GM12801 (cell line): ENCODE results near the gene SSR4.

ENCODE experiments used
- TF ChIP-seq, protein P1 (sequence below): IDR thresholded peaks from one replicate; pipeline ENCODE4 v1.5.1; 2011; ENCODE audit warnings: control low read depth; ENCODE audit not compliant: insufficient read length; ENCODE audit errors: extremely low read depth

Gene SSR4

DNA sequence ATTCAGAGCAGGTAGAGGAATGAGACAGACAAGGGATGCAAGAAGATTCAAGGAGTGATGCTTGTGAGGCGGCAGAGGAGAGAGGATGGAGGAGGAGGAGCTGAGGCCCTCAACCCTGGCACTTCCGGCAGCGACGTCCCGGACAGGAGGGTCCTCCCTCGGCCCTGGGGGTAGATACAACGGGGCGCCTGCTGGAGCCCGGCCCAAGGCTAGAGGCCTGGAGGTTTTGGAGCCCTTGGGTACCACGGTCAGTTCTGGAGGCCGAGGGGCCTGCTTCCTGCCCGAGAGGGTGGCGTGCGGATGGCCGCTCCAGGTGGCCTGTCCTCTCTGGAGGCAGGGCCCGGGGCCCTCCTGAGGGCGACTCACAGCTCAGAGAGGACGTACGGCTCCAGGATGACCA is 13.5 kb downstream of the SSR4 start:
- TF ChIP-seq, protein P1, sequence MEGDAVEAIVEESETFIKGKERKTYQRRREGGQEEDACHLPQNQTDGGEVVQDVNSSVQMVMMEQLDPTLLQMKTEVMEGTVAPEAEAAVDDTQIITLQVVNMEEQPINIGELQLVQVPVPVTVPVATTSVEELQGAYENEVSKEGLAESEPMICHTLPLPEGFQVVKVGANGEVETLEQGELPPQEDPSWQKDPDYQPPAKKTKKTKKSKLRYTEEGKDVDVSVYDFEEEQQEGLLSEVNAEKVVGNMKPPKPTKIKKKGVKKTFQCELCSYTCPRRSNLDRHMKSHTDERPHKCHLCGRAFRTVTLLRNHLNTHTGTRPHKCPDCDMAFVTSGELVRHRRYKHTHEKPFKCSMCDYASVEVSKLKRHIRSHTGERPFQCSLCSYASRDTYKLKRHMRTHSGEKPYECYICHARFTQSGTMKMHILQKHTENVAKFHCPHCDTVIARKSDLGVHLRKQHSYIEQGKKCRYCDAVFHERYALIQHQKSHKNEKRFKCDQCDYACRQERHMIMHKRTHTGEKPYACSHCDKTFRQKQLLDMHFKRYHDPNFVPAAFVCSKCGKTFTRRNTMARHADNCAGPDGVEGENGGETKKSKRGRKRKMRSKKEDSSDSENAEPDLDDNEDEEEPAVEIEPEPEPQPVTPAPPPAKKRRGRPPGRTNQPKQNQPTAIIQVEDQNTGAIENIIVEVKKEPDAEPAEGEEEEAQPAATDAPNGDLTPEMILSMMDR: no peak

- TF ChIP-seq, protein P1: no peak
Observed at GRCh38 chrX:153812220-153812619, 17.8 kb downstream of the SSR4 start.

GRCh38 chrX:153813161-153813560 is 18.7 kb downstream of the SSR4 start:
- TF ChIP-seq, protein P1: no peak

DNA sequence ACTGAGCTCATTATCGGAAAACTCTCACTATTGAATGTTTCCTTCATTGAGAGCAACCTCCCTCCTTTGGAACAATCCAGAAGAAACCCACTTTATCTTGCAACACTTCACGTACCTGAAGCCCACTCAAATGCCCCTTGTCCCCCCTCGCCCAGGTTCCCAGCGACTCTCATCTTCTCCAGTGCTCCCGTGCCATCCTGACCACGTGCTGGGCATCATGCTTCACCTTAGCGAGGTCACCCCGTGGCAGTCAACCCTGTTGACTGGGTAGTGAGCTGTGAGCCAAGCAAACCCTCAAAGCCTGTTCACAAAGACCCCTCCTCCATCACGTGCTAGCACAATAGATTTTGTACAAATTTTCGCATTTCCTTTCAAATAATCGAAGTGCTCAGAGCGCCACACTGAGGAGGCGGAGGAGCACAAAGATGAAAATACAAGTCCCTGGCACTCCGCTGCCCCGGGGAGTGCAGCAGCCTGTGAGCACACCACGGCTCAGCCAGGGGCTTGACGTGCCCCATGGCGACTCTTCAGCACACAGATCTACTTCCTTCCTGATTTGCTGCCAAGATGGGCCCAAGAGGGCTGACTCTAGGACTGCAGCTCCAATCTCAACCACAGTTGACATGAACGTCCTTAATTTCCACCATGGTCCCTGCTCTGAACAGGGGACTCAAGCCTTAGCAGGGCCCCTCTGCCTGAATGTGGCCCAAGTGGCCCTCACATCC is 20.3 kb downstream of the SSR4 start:
- TF ChIP-seq, protein P1: no peak

GRCh38 chrX:153816831-153817690 is 22.6 kb downstream of the SSR4 start:
- TF ChIP-seq, protein P1: no peak

GRCh38 chrX:153818571-153819383 is 24.3 kb downstream of the SSR4 start:
- TF ChIP-seq, protein P1: no peak
